ENCODE measurements around the gene THRA. TPM values are rescaled to one million over a fixed set of nuclear protein-coding genes. Genes with fewer than 3 reads are reported as not detected.
A peak's percentile ranks its signal among the peaks of the same experiment; 100 is the strongest.

THRA gene
- polyA plus RNA-seq, 12 donors = 50.5 to 83.8 (median 63.6) TPM; not detected in 1

DNA sequence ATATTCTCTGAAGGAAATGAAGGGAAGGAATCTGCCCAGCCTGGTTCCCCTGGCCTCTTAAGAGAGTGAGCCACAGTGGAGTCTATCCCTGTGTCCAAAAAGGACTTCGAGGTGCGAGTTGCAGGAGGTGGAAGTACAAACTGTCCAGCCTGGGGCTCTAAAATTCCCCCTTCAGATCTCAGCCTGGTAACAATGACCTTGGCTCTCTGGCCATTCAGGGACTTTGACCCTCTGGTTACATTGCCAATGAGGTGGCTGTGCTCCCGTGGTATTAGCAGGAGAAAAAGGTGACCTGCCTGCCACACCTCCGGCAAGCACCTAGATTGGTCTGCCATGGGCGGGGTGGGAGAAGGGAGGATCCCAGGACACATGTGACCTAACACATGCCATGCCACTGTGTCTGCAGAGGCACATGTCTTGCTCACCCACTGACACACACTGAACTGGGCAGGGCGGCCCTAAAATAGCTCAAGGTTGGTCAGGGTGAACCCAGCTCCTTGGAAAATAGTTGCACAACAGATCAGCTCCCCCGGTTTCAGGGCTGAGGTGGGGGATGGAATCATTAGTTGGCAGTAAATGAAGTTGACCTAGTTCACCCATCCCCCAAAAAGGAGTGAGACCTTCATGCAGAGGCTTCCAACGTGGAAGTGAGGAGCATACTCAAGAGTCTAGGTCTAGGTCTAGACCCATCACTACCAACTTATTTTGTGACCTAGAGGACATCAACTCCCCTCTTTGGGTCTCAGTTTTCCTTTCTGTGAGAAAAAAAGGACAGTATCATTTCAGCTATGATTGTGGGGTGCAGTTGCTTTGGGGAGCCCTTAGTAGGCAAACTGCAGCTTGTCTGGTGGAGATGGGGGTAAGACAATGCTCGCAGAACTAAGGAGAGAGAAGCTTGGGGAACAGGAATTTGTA is 35.4 kb downstream of the THRA start:
- DNase-seq = no peak

DNA sequence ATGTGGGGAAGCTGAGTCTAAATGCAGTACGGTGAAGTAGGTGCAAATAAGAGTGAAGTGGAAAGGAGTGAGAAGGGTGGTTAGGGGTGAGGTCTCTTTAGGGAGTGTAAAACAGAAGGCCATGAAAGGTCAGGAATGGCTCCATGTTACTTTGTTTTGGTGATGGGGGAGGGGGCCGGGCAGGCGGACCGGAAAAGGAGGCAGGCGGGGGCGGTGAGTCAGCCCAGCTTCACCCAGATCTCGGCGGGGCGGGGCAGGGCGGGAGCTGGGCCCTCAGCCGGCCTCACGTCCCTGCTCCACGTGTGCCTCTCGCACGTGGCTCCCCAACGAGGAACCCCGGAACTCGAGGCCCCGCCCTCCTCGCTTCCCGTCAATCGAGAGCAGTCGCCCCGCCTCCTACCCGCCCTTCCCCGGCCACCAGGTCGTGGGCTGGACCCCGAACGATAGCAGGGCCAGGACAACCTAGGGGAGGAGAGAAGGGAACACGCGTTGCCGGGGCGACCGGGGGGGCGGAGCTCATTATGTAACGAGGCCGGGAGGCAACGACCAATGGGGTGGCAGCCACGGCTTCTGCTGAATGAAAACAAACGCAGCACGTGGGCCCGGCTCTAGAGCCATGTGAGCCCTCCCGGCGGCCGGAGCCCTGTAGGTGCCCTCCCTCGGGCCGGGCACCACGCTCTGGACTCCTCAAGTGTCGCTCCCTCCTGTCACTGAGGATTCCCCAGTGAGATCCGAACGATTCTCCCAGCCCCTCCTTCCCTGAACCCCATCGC is 36.3 kb downstream of the THRA start:
- peak; percentile 93 for DNase-seq

DNA sequence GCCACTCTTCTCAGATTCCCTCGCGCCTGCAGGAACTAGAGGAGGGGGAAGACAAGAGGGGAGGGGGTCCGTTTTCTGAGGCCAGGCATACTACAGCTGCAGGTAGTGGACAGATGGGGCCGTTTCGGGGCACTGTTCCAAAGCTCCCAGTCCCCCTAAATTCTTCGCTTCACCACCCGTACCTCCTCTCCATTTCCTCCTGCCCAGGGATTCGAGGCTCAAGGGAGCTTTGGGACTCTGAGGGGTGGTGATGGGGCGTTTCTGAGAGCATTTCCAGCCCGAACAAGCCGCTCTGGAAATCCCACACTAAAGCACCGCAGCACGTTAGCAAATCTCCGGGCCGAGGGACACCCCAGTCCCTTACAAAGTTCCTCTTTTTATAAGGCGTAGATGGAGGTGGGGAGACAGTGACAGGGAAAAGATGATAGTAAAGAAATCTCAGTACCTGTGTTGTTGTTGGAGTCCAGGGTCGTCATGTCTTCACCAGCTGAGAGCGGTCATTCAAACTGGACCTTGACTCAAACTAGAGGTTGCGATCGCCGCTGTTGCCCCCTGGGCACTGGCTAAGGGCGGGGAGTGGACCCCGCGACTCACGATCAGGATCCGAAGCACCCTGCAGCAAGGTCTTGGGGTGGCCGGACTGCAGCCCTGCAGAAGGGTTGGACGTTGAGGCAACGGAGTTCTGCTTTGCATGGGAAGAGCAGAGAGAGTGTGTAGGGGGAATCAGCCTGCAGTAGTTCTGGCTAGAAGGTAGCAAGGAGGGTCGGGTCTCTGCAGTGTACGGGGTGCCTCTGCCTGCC is 37.1 kb downstream of the THRA start:
- DNase-seq = no peak

- no peak for DNase-seq
Observed at GRCh38 chr17:40100419-40100668, 37.6 kb downstream of the THRA start, which contains the start of gene NR1D1. Gene NR1D1 (minus strand): TSS chr17:40100589. CDS start chr17:40100094, 495 bp downstream.

- peak; percentile 91 for DNase-seq
Observed at GRCh38 chr17:40100669-40101366, 38.1 kb downstream of the THRA start.

DNA sequence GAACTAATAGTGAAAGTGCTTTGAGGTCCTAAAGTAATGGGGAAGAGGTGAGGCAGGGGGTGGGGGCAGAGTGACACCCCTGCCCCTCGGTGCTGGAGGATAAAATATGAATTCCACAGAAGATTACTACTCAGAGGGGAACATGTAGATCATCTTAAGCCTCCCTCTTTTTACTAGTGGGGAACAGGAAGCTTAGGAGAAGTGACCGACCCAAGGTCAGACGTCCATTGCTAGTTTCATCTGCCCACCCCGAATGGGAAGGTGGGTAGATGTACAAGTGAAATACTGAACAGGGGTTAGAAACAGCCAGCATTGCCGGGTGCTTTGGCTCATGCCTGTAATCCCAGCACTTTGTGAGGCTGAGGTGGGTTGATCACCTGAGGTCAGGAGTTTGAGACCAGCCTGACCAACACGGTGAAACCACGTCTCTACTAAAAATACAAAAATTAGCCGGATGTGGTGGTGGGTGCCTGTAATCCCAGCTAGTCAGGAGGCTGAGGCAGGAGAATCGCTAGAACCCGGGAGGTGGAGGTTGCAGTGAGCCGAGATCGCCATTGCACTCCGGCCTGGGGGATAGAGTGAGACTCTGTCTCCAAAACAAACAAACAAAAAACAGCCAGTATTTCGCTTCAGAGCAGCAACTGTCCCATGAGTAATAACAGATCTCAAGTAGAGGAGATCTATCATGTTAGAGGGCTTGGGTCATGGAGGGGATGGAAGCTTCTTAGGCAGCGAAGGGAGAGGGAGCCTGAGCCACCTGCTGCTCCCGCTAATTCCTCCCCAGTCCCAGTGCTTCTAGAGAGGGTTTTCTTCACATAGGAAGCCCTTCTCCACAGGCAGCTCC is 38.8 kb downstream of the THRA start:
- DNase-seq = no peak

DNA sequence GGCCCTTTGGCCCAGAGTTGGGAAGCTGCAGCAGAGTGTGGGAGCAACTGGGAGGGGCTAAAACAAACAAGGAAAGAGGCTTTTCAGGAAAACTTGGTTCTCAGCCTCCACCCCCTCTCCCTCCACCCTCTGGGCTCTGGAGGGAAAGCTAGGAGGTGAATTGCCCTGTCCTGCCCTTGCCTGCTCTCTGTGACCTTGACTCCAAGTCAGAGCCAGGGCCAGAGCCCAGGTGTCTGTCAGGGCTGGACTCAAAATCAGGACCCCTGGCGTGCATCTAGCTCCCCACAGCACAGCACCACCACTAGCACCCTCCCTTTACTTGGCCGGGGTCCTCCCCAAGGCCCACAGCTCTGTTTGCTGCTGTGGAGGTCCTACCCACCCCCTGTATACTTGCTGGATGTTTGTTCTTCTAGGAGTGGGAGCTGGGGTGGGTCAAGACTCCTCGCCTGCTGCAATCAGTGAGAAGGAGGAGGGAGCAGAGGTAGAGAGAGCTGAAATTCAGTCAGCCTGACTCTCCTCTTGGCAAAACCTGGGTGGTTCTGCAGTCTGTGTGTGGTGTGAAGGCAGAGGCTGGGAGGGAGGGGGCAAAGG is 40.4 kb downstream of the THRA start:
- no peak for DNase-seq

- DNase-seq = no peak
Observed at GRCh38 chr17:40103688-40104087, 40.9 kb downstream of the THRA start.

DNA sequence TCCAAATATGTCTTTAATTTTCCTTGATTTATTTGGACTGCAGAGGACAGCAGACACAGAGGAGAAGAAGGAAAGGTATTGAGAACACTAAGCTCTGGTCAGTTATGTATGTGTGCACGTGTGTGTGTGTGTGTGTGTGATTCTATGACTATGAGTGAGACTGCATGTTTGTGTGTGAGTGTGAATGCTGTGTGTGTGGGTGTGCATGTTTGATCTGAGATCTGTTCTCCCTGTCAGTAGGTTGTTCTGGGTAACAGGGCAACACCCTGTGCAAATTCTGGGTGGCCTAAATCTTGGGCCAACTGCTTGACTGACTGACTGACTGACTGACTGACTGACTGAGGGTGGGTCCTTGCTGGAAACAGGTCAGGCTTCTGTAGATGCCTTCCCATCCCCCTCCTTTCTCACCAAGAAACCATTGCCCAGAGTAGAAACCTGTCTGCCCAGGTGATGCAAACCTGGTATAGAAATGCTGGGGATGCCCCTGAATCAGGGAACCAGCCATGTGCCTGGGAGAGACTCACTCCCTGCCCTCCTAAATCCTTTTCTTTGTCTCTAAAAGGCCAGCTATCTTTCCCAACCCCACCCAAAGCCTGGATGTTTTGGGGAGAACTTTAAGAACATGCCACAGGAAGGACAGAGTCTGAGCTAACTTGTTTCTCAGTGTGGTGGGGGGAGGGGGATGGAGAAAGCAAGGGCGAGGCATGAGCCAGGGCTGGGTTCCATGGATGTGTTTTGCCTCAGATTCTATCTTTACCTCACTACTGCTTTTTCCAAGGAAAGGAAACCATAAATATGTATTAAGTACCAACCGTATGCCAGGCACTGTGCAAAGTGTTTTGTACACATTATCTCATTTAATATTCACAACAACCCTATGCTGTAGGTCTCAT is 42.1 kb downstream of the THRA start:
- no peak for DNase-seq

DNA sequence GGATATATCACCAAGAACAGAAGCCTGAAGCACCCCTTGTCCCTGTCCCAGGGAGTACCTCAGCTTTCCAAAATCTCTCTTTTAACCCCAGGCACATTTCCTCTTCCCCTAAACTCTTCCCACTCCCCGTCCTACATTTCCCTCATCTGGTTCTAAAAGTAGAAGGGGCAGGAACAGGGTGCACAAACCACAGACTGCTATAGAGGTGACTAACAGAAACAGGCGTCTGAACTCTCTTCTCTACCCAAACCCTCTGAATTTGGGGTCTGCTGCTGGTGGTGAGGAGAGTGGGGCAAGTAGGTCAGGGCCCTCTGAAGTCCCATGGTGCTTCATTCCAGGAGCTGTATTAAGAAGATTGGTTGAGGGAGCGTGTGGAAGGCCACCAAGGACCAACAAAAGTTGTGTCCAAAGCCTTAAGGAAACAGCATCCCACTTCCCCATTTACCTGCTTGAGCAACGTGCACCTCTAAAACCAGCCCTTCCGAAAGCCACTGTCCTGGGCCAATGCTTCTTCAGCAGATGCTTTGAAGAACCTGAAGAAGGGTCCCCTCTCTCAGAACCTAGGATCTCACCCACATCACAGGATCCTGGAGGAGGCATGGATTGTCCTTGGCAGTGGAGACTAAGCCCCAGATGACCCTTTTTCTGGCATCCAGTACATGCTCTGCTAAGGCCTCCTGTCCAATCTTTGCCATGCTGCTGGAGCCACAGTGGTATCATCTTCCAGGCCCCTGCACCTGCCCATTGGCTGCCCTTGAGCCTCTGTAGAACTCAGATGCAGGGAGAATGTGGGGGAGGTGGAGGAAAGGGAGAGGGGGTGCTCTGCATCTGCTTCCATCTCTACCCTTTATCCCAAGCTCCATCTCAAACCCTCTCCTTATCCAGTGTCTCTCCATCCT is 43.3 kb downstream of the THRA start:
- DNase-seq = no peak

DNA sequence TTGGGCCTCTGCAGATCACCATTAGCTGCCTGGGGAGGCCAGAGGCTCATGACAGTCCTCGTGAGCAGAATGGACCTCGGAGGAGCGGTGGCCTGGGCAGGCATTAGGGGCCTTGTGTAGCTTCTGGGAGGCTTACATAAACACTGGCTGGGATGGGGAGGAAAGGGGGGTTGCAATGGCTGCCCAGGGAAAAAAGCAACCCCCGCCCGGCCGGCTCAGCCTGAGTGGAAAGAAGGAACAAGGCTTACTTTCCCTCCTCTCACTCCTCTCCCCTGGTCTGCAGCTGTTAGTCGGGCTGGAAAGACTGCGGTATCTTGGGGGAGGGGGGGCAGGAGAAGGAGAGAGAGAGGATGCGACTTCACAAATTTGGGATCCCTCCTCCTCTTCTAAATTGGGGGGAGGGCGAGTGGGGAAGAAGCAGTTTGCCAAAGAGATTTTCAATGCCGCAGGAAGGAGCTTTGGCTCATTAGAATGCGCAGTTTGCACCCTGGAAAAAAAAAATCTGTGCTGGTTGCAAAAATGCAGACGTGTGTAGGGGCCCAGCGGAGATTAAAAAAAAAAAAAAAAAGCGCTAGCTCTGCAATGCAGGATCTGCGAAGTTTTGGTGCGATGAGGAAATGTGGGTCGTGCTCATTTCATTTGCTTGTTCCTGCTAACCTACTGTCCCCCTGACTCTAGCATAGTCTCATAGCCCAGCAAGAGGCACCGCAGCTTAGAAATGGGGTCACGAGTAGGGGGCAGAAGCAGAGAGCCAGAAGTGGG is 44.2 kb downstream of the THRA start:
- DNase-seq = no peak

DNA sequence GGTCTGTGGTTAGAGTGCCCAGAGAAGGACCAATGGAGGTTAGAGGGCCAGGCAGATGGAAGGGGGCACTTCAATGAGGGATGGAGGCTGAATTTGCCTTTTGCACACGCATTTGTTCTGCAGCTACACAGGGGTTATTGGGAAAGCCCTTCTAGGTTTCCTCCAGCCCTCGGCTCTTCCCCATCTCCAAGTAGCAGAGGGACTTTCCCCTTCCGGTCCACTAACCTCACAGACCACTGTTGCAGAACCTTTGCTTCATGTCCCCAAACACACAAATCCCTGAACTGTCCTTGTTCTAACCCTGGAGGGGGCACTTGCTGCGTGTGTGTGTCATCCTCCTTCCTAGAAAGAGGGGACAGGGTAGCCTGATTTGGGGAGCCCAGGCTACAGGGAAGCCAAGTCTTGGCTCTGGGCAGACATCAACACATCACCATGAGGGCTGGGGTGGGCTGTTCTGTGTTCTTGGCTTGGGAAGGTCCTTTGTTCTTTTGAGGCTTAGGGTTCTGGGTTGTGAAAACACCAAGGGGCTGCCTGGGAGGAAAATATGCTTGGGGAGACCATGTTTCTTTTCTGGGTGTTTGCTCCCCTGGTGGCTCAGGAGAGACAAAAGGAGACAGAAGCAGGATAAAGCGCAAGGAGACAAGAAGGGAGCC is 44.9 kb downstream of the THRA start:
- no peak for DNase-seq

GRCh38 chr17:40108970-40109824 is 46.4 kb downstream of the THRA start:
- DNase-seq = no peak

DNA sequence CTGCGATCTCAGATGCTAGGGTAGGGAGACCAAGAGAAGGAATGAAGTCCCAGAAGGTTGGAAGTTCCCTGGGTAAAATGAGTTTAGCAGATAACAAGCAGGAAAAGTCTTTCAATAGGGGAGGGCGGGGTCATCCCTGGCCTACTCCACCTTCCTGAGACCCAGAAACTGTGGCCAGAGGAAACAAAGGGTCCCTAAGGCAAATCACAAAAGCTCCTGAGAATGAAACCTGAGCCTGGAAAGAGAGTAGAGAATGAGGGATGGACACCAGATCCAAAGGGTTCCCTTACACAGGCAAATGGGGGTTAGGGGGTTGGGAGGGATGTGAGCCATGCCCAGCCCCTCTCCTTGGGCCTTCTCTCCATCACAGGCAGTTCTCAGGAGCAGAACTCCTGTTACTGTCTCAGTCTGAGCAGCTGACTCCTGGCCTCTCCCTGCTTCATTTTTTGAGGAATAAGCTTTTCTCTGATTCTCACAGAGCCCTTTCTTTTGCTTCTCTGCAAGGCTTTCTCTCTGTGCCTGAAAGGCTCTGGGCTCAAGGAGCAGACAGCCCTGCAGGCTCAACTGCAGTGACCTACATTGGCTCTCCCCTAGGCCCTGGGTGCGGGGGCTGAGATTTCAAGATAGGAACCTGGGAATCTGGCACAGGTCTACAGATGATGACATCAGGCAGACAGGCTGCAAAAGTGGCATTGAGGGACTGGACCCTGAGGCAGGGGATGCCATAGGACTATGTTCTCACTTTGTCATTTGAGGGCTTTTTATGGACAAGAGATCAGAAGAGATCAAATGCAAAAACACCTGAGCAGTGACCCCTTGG is 47.5 kb downstream of the THRA start:
- no peak for DNase-seq

Measured in muscle of arm (tissue), 12 donors.